ENCODE results near the gene CNGB1. TPM values are rescaled to one million over a fixed set of nuclear protein-coding genes. Genes with fewer than 3 reads are reported as not detected.

Gene CNGB1
- total and polyA plus RNA-seq, 2 of the 13 experiments (the other 11 are each of a cell fraction or from before 2014, with no cell fraction given), result 0.02 to 0.15 TPM

GRCh38 chr16:57863434-57864160 is 107.3 kb downstream of the CNGB1 start (continued):
- TF ChIP-seq U2AF1 (optimal IDR thresholded peaks at IDR 0.05; ENCODE audit: low read depth, low read length) (no peak), ADNP (CRISPR knock-in tag; IDR thresholded peaks at IDR 0.05) (no peak), MTF2 (CRISPR knock-in tag; IDR thresholded peaks at IDR 0.05; ENCODE audit: borderline replicate concordance) (no peak), HHEX (CRISPR knock-in tag; IDR thresholded peaks at IDR 0.05) (no peak), HNRNPL (IDR thresholded peaks at IDR 0.05; ENCODE audit: low read depth, low read length) (no peak), ZNF3 (CRISPR knock-in tag; IDR thresholded peaks at IDR 0.05) (no peak), ZNF512B (CRISPR knock-in tag; IDR thresholded peaks at IDR 0.05; ENCODE audit: borderline replicate concordance) (no peak), CBX2 (IDR thresholded peaks at IDR 0.05; ENCODE audit: low read depth, low read length) (no peak), CBX2 (CRISPR knock-in tag; IDR thresholded peaks at IDR 0.05; ENCODE audit: low read depth) (no peak), MNT (IDR thresholded peaks at IDR 0.05) (no peak), REXO4 (CRISPR knock-in tag; IDR thresholded peaks at IDR 0.05; ENCODE audit: borderline replicate concordance) (no peak), ARID3A (IDR thresholded peaks at IDR 0.05; ENCODE audit: low read depth, low read length) (0 out of 2 replicates have a peak, but pooled peaks have one; percentile 21), ZNF672 (CRISPR knock-in tag; IDR thresholded peaks at IDR 0.05) (no peak), BCL3 (CRISPR knock-in tag; IDR thresholded peaks at IDR 0.05) (no peak), ZNF224 (CRISPR knock-in tag; IDR thresholded peaks at IDR 0.05) (no peak)

Measured in HepG2 (cell line).